ENCODE data around the gene WDFY4.
"Not testable (repeated sequence)": the region's sequence is repeated elsewhere in the genome, so short reads cannot be mapped to it uniquely, and the experiment has no call there.

The WDFY4 gene, protein sequence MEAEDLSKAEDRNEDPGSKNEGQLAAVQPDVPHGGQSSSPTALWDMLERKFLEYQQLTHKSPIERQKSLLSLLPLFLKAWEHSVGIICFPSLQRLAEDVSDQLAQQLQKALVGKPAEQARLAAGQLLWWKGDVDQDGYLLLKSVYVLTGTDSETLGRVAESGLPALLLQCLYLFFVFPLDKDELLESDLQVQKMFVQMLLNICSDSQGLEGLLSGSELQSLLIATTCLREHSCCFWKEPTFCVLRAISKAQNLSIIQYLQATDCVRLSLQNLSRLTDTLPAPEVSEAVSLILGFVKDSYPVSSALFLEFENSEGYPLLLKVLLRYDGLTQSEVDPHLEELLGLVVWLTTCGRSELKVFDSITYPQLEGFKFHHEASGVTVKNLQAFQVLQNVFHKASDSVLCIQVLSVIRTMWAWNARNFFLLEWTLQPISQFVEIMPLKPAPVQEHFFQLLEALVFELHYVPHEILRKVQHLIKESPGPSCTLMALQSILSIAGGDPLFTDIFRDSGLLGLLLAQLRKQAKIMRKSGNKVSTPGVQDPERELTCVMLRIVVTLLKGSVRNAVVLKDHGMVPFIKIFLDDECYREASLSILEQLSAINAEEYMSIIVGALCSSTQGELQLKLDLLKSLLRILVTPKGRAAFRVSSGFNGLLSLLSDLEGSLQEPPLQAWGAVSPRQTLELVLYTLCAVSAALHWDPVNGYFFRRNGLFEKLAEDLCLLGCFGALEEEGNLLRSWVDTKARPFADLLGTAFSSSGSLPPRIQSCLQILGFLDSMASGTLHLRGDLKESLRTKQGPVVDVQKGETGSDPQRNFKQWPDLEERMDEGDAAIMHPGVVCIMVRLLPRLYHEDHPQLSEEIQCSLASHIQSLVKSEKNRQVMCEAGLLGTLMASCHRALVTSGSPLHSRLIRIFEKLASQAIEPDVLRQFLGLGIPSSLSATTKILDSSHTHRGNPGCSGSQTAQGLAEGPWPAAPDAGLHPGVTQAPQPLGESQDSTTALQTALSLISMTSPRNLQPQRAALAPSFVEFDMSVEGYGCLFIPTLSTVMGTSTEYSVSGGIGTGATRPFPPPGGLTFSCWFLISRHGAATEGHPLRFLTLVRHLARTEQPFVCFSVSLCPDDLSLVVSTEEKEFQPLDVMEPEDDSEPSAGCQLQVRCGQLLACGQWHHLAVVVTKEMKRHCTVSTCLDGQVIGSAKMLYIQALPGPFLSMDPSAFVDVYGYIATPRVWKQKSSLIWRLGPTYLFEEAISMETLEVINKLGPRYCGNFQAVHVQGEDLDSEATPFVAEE (N-terminal part only)

DNA sequence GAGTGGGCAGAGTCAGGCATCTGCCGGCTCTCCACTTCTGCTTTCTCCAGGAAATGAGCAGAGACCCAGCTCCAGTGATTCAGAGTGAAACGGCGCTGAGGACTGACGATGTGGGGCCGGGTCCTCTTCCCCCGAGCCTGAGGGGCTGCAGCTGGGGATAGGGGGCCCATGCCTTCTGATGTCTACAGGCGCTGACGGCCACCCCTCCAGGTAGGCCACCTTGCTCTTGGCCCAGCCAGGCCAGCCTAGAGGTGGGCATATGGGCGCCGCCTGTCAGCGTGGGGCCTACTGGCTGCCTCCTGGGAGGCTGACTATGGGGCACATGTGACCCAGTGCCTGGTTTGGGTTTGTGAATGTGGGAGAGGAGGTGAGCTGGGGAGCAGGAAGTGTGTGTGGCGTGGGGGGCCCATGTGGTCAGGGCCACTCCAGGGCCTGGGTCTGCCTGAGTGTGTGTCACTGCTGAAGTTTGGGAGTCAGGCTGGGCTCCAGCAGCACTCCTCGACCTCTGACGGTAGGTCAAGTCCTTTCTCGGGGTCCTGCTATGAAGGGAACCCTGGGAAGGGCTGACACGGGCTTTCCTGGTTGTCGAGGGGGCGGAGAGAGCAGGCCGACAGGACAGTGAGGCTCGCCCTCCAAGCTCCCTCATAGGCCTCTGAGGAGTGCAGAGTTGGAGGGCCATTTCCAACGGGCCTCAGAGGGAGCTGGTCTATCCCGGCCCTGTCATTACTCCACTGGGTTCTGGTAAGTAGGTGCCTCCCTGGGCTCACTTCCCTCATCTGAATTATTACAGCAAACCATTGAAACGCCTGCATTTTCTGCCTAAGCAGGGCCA is at the start of gene WDFY4:
TSS of gene WDFY4 (plus strand) at position 82 of the 832 bp plus-strand sequence. CDS start 24,860 bp downstream, outside the sequence.
- DNase-seq, result no peak

DNA sequence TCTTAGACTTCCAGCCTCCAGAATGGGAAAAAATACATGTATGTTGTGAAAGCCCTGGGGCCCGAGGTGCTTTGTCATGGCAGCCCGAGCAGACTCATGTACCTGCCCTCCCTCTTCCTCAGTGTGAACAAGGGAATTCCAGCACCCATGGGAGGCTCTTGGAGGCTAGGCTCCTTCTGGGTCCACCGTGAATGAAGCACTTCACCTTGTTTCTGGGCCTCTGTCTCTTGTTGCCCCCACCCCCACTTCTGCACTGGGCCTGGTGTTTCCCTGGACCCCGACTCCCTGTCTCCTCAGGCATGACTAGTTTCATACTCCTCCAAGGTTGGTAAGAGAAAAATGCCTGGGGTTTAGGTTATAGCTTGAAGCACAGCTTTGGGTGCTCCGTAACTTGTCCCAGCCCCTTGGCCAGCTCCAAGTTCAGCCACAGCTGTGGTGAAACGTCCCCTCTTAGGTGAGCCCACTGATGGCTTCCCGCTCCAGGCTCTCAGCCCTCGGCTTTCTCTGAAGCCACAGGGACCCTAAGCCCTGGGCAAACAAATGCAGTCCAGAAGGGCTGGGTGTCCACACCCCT is 49.6 kb upstream of the WDFY4 start:
- no peak for DNase-seq

DNA sequence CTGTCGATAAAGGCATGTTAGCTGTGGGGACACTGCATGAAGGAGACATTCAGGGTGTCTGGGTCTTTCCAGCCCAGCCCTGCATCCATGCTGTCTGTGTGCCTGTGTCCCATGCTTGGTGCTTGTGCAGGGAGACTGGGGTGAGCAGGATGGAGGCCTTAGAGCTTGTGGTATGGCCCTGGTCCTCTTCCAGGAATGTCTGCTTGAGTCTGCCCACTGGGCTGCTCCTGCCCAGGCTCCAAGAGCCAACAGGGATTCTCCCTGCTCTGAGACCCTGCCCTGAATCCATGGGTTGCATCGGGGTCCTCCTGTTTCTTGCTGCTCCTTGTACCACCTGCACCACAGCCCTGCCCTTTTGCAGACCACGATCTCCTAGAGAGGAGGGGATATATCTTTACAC is 48.4 kb upstream of the WDFY4 start:
- DNase-seq, result no peak

DNA sequence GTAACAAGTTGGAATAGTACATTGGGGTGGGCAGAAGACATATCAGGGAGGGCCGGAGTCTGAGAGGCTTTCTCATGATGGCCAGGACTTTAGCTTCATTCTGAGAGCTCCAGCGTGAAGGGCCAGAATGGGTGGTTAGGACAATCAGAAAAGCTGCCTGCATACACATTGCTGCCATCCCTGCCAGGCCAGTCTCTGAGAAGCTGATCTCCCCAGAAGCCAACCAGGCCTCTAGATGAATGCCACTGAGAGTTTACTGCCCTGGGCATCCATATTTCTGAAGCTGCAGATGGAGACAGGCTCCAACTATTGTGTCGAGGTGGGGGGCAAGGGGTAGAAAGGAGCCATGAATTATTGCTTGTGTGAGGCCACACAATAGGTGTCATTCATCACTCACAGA is 47.8 kb upstream of the WDFY4 start:
- no peak for DNase-seq

DNA sequence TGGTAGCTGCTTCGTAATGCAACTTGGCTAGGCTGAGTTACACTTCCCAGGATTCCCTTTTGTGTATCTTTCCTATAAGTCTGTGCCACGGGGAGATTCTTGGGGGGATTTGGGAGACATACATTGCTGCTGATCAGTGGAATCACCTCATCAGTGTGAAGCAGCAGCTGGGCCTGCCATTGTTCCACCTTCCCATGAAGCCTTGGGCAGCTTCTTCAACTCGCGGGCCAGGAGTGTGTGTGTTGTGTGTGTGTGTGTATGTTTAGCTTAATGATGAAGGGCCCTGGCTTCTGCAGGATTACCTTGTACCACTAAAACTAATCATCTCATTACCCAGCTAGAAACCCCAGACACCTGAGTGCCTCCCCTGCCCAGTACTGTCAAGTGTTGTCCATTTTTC is 46.5 kb upstream of the WDFY4 start:
- DNase-seq, result no peak

DNA sequence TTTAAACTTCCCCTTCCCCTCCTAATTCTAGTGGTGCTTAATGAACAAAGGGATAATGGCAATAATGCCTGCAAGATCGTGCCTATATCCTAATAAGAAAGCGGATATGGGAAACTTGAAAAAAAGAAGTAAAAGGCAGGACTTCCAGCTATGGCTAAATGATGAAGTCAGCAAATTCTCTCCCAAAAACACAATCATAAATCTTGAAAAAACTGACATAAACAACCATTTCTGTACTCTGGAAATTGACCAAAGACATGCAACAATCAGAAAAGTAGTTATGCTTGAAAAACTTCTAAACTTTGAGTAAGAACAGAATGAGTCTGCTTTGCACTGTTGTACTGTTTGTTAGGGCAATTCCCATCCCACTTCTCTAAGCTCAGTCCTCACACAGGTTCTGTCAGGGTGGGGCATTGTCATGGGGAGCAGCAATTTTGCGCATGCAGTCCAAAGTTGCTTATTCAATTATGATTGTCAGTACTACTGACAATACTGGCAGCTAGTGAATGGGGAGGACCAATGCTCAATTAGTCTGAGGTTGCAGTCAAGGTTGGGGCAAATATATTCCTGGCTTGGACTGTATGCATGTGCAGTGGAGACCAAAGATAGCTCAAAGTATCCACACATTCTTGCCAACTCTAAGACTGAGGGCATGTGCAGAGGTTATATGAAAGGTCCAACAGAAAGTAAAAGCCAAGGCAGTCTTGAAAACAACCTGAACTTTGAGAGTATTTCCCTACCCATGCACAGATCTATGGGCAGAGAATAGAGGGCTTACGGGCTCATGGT is 45.7 kb upstream of the WDFY4 start:
- DNase-seq, result no peak

DNA sequence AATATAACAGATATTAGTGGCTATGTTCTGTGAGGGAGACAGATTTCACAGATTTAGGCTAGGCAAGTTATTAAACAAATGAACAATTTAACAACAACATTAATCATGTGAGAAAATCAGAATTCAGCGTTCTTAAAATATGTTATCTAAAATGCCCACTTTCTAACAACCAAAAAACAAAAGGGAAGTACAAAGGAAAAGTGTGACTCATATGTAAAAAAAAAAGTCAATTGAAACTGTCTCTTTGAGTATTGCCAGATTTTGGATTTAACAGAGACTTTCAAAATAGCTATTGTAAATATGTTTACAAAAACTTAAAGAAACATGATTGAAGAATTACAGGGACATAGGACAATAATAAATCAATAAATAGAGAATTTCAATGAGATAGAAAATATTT is 45.0 kb upstream of the WDFY4 start:
- no peak for DNase-seq

DNA sequence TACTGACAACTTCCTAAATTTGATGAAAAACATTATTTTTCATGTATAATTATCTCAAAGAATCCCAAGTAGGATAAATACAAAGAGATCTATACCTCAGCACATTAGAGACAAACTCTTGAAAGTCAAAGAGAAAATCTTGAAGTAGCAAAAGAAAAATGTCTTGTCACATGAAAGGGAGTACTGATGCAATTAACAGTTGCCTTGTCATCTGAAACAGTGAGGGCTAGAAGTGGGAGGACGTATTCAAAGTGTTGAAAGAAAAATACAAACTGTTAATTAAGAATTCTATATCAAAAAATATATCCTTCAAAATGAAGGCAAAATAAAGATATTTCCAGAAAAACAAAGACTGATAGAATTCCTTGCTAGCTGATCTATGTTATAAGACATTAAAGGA is 44.3 kb upstream of the WDFY4 start:
- no peak for DNase-seq

DNA sequence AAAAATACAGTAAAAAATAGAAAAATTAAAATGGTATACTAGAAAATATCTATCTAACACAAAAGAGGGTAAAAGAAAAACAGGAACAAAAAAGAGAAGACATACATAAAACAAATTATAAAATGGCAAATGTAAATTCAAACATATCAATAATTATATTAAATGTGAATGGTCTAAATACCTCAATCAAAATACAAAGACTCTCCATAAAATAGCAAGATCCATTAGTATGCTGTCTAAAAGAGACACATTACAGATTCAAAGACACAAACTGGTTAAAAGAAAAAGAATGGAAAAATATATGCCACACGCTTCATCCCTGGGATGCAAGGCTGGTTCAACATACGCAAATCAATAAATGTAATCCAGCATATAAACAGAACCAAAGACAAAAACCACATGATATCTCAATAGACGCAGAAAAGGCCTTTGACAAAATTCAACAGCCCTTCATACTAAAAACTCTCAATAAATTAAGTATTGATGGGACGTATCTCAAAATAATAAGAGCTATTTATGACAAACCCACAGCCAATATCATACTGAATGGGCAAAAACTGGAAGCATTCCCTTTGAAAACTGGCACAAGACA is 43.5 kb upstream of the WDFY4 start:
- not testable (repeated sequence) for DNase-seq

DNA sequence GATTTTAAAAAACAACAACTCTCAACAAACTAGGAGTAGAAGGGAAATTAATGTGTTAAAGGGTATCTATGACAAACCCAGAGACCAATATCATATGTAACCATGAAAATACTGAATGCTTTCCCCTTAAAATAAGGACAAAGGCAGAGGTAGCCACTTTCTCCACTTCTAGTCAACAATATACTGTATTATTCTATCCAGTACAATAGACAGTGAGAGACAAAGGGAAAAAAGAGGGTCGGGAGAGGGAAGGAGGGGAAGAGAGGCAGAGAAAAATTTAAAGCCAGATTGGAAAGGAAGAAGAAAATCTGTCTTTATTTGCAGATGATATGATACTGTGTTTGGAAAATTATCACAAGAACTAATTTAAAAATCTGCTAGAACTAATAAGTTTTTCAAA is 39.1 kb upstream of the WDFY4 start:
- no peak for DNase-seq

DNA sequence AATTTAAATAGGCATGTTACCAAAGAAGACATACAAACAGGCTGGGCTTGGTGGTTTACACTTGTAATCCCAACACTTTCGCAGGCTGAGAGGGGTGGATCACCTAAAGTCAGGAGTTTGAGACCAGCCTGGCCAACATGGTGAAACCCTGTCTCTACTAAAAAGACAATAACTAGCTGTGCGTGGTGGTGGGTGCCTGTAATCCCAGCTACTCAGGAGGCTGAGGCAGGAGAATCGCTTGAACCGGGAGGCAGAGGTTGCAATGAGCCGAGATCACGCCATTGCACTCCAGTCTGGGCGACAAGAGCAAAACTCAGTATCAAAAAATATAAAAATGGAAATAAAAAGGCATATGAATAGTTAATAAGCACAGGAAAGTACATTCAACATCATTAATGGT is 37.6 kb upstream of the WDFY4 start:
- not testable (repeated sequence) for DNase-seq

DNA sequence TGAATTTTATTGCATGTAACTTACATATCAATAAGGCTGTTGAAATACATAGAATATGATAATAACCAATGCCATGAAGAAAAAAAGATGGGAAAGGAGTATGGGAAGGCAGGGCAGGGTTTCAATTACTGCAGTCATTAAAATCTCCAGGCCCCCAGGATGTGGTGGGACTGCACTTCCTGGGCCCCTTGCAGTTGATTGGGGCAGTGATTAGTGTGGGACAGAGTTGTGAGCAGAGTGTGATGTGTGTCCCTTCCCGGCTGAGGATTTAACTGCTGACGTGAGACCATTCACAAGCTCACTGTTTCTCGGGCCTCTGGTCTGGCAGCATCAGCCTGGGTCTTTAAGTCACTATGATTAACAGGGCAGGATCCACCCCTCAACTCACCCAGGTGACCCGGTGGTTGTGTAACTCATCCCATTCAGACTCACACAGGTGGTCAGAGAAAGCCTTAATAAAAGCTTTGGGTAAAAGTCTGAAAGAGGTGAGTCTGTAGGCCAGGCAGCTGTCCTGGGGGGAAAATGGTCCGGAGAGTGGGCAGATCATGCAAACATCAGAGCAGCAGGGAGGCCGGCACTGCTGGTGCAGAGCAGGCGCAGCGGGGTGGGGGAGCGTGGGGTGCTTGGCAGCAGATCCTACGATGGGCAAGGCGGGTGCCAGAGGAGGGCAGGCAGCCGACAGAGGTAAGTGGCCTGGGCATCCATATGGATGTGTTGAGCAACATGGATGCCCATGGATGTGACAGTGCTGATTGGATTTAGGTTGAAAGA is 36.3 kb upstream of the WDFY4 start:
- no peak for DNase-seq

DNA sequence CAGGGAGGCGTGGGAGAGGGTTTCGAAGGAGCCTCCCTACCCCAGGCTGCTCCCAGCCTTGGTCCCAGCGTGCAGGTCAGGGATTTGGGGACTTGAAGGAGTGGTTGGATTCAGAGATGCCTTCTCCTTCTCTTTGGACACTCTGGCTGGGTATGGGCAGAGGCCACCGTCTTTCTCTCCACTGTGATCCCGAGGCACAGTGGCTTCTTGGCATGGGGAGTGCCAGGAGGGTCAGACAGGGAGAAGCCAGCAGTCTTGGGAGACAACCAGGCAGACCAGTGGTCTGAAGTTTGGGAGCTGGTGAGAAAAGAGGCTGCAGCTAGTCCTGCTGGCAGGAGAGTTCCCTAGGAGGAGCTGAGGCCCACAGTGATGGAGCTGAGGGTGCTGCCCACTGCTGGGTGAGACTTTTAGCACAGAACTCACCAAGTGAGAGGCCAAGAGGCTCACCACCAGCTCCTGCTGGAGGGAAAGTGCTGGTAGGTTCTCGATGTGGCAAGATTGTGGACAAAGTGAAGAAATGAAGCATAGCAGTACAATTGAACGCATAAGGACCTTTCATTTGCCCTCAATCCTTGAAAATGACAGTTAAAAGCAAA is 35.2 kb upstream of the WDFY4 start:
- no peak for DNase-seq

DNA sequence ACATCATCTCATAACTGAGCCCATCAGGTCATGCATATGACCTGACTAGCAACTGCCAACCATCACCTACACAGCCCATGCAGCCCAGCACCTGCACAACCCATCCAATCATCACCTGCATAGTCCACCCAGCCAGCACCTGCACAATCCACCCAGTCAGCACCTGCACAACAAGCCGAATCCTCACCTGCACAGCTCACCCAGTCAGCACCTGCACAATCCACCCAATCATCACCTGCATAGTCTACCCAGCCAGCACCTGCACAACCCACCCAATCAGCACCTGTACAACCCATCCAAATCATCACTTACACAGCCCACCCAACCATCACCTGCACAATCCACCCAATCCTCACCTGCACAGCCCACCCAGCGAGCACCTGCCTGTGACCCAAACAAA is 33.4 kb upstream of the WDFY4 start:
- DNase-seq, result no peak

DNA sequence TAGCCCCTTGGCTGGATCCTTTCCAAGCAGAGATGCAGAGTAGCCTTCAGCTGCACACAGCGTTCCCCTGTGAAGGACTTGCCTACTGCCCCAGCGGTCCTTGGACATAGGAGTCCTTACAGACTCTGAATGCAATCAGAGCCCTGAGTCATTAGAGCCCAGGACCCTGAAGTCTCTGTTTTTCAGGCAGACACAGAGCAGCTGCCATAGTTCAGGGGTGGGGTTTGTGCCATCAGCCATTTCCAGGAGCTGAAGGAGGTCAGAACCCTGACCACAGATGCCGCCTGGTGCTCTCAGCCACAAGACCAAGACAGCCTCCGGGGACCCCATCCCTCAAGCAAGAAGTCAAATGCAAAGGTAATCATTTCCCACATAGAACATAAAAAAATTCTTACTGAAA is 32.8 kb upstream of the WDFY4 start:
- no peak for DNase-seq

DNA sequence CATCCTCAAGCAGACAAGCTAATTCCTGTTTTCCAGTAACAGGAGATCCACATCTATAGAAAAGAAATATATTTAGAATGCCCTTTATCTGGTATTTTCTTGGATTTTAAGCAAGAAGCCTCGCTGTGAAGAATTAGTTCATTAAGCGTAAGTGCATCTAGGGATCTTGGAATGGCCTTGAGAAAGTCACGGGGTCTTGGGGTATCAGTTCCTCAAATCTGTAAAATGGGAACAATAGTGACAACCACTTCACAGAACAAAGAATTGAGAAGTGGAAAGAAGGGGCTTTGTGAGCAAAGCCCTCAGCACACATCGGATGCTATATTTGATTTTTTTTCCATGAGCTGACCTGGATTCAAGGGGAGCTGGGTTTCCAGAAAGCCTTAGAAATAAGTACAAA is 32.3 kb upstream of the WDFY4 start:
- no peak for DNase-seq

DNA sequence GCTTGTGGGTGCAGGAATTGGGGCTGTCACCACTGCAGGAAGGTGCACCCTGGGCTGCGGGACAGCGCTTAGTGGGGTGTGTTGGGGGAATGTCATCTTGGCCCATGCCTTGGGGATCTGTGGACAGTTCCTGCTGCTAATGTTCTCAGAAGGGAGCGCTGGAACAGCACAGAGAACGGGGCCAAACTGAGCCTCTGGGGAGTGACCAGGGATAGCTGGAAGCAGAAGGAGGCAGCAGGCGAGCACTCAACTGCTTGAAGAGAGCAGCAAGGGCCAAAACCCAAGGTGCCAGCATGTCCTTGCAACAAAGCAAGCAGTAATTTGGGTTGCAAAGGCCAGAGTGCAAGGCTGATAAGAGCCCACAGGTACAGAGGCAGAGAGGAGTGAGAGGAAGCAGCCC is 31.3 kb upstream of the WDFY4 start:
- DNase-seq, result no peak

DNA sequence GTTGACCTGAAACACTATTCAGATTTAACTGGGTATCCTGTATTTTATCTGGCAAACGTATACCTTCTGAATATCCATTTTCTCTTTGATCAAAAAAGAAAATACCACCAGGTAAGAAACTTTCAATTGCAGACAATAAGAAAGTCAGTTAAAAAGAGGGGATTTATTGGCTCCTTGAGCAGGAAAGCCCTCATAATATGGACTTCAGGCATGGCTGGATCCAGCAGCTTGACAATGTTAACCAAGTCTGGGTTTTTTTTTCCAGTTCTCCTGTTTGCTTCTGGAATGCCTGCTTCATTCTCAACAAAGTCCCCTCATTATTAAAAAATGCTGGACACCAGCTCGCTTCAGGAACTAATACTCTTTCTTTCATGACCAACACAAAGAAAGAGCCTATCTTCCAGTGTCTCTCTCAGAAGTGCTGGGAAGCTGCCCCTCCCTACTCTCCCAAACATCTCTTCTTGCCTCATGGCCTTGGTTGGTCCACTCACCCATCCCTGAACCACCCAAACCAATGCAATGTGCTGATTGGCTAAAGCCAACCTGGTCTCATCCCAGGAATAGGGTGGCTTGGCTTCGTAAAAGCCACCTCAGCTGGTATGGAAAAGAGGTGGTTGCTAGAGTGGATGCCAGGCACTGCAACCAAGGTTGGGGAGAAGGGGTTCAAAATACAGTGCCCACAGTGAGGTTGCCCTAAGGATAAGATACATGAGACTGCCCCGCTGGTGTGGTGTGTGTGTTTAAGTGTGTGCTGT is 30.6 kb upstream of the WDFY4 start:
- no peak for DNase-seq
